ENCODE data around the gene ZBTB3. TPM values are rescaled to one million over a fixed set of nuclear protein-coding genes. Genes with fewer than 3 reads are reported as not detected.

Gene ZBTB3
- polyA plus RNA-seq, 2 of the 4 experiments (the other 2 are of a cell fraction): 2.0 to 3.1 TPM

GRCh38 chr11:62786318-62787004, 32.5 kb upstream of the ZBTB3 start (continued):
- TF ChIP-seq, protein P1, sequence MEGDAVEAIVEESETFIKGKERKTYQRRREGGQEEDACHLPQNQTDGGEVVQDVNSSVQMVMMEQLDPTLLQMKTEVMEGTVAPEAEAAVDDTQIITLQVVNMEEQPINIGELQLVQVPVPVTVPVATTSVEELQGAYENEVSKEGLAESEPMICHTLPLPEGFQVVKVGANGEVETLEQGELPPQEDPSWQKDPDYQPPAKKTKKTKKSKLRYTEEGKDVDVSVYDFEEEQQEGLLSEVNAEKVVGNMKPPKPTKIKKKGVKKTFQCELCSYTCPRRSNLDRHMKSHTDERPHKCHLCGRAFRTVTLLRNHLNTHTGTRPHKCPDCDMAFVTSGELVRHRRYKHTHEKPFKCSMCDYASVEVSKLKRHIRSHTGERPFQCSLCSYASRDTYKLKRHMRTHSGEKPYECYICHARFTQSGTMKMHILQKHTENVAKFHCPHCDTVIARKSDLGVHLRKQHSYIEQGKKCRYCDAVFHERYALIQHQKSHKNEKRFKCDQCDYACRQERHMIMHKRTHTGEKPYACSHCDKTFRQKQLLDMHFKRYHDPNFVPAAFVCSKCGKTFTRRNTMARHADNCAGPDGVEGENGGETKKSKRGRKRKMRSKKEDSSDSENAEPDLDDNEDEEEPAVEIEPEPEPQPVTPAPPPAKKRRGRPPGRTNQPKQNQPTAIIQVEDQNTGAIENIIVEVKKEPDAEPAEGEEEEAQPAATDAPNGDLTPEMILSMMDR (IDR thresholded peaks at IDR 0.05): peak; percentile 93
- TF ChIP-seq TP53 (CRISPR knock-in tag; IDR thresholded peaks at IDR 0.05): no peak
- TF ChIP-seq, protein P2, sequence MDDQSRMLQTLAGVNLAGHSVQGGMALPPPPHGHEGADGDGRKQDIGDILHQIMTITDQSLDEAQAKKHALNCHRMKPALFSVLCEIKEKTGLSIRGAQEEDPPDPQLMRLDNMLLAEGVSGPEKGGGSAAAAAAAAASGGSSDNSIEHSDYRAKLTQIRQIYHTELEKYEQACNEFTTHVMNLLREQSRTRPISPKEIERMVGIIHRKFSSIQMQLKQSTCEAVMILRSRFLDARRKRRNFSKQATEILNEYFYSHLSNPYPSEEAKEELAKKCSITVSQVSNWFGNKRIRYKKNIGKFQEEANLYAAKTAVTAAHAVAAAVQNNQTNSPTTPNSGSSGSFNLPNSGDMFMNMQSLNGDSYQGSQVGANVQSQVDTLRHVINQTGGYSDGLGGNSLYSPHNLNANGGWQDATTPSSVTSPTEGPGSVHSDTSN (IDR thresholded peaks at IDR 0.05): peak; percentile 59; the same call in 1 of the 2 replicates

GRCh38 chr11:62782753-62783152, 28.8 kb upstream of the ZBTB3 start:
- CTCF ChIA-PET: no interaction called here
- POLR2A ChIA-PET: interaction anchor here (0.8 kb wide), 1 partner anchor 12 kb away, joined by 4 read pairs; no protein-coding TSS in a partner anchor
- TF ChIP-seq SMC3 (IDR thresholded peaks at IDR 0.05) (no peak), RCOR1 (IDR thresholded peaks at IDR 0.05; ENCODE audit: low read depth, low read length) (no peak), HMGXB4 (CRISPR knock-in tag; IDR thresholded peaks at IDR 0.05; ENCODE audit: borderline replicate concordance) (no peak), REST (IDR thresholded peaks at IDR 0.05) (no peak)
- Histone ChIP-seq H3K27ac (no peak overlapping the region), H3K4me1 (peaks cover 6% of the 10 kb centered on the region; the same call in 1 of the 3 replicates), H3K4me2 (no peak overlapping the region), H3K4me3 (no peak overlapping the region), H3K9me3 (no peaks in the 10 kb centered on the region)
- no peak for ATAC-seq
- DNase-seq (ENCODE audit: low read depth in 1 of 2, low spot score in 1 of 2): no peak
- 95% methylated on average over 7 of the region's 7 CpGs for WGBS (ENCODE audit: missing lambda C conversion rate)
- no peak for FAIRE-seq

- FAIRE-seq: no peak
- ChIA-PET POLR2A (interaction anchor here (0.9 kb wide), 1 partner anchor 114 kb away, joined by 3 read pairs; the partner anchor contains the start of genes C11orf98 and CSKMT), CTCF (interaction anchor here (2.3 to 13.8 kb wide), 2 partner anchors 9 kb away, joined by 7 to 211 read pairs; partner anchors contain the start of gene TMEM179B)
- DNase-seq (ENCODE audit: low read depth in 1 of 2, low spot score in 1 of 2): no peak
- H3K4me3 ChIP-seq: no peak overlapping the region
- TF ChIP-seq JUN (IDR thresholded peaks at IDR 0.05): no peak
- TF ChIP-seq JUNB (IDR thresholded peaks at IDR 0.05): no peak
- no peak for TF ChIP-seq BHLHE40 (IDR thresholded peaks at IDR 0.05; ENCODE audit: low read depth, low read length)
- TF ChIP-seq GATA3 (IDR thresholded peaks at IDR 0.05; ENCODE audit: borderline replicate concordance): no peak
- TF ChIP-seq TP53 (CRISPR knock-in tag; IDR thresholded peaks at IDR 0.05): no peak
- no peak for TF ChIP-seq RCOR1 (IDR thresholded peaks at IDR 0.05; ENCODE audit: low read depth, low read length)
- TF ChIP-seq, protein P3, sequence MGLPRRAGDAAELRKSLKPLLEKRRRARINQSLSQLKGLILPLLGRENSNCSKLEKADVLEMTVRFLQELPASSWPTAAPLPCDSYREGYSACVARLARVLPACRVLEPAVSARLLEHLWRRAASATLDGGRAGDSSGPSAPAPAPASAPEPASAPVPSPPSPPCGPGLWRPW (IDR thresholded peaks at IDR 0.05): no peak
- TF ChIP-seq ATOH8 (CRISPR knock-in tag; IDR thresholded peaks at IDR 0.05; ENCODE audit: low read depth): no peak
- no peak for TF ChIP-seq CHD2 (IDR thresholded peaks at IDR 0.05; ENCODE audit: low read length, partially characterized antibody)
- TF ChIP-seq POLR2A (IDR thresholded peaks at IDR 0.05; ENCODE audit: low read length): no peak
- no peak for TF ChIP-seq MAFK (IDR thresholded peaks at IDR 0.05; ENCODE audit: partially characterized antibody)
- TF ChIP-seq HOXB13 (CRISPR knock-in tag; IDR thresholded peaks at IDR 0.05; ENCODE audit: low read depth): no peak
- TF ChIP-seq FOSL2 (IDR thresholded peaks at IDR 0.05): no peak
- TF ChIP-seq FOSL2 (CRISPR knock-in tag; IDR thresholded peaks at IDR 0.05): no peak
- no peak overlapping the region for H3K27ac ChIP-seq
- no peaks in the 10 kb centered on the region for H3K9me3 ChIP-seq
- peak; percentile 25 to 27; a peak in 3 of 6 replicates for ATAC-seq
- H3K4me2 ChIP-seq: no peak overlapping the region
- no peaks in the 10 kb centered on the region for H3K4me1 ChIP-seq
- 94% methylated on average over 3 of the region's 3 CpGs for WGBS (ENCODE audit: missing lambda C conversion rate)
Measured at GRCh38 chr11:62778441-62778840, 24.5 kb upstream of the ZBTB3 start.
